Colonic mucosa (tissue), 4 donors: ENCODE measurements around the gene SLC24A3. TPM values are rescaled to one million over a fixed set of nuclear protein-coding genes. Genes with fewer than 3 reads are reported as not detected.

Source experiments
- DNase-seq: peaks from one replicate; pipeline ENCODE4 v3.0.0-alpha.2; 2020
- H3K27ac ChIP-seq: fragments of 200-600 bp; one replicate; pipeline ENCODE4 v1.8.0; 2021
- H3K27me3 ChIP-seq: fragments of 200-600 bp; one replicate; pipeline ENCODE4 v1.8.0; 2021
- H3K36me3 ChIP-seq: fragments of 200-600 bp; one replicate; pipeline ENCODE4 v1.8.0; 2021
- H3K4me1 ChIP-seq: fragments of 200-600 bp; one replicate; pipeline ENCODE4 v1.8.0; 2021; ENCODE audit warnings: mild to moderate bottlenecking
- H3K4me3 ChIP-seq: fragments of 200-600 bp; one replicate; pipeline ENCODE4 v1.8.0; 2021
- H3K9ac ChIP-seq, 2 donors: one replicate each; pipeline ENCODE4 v1.7.0; 2013; ENCODE audit warnings: control low read depth in 2 of 2, low read depth in 2 of 2, low read length in 2 of 2
- H3K9me3 ChIP-seq: fragments of 200-600 bp; one replicate; pipeline ENCODE4 v1.8.0; 2021
- CTCF ChIP-seq: fragments of 200-600 bp; IDR thresholded peaks from one replicate; pipeline ENCODE4 v1.8.0; 2022; ENCODE audit warnings: antibody characterized with exemption, mild to moderate bottlenecking
- intact Hi-C: fragments of 100-400 bp; cut with DNase I; formaldehyde crosslinking; loops from one replicate; pipeline ENCODE4 v1.14.1; 2022
- total RNA-seq, 2 donors: library from RNA; stranded (reverse); fragmentation: NEBNext Ultra II Directional in 1 of 2; extraction: Animal tissue kit (Norgen Biotek cat#: 25700) in 1 of 2; gene quantifications; one replicate each; pipeline ENCODE4 v1.2.1, GENCODE V29; 2021
- donor health status: healthy.
- donor health status: DM: no; HTN: no; CAD: no.
- donor health status: DM: no; HTN: no; CAD: no.

The SLC24A3 gene
- total RNA-seq, 2 donors from 2014 or later = 3.6 to 6.6 TPM

GRCh38 chr20:19322061-19322985 is 109.9 kb downstream of the SLC24A3 start:
- intact Hi-C loops = no loop called here
- TF ChIP-seq CTCF = no peak
- no peak for DNase-seq
- Histone ChIP-seq H3K9ac (no peak overlapping the region), H3K9me3 (no peaks in the 10 kb centered on the region), H3K4me3 (no peak overlapping the region), H3K27me3 (no peaks in the 10 kb centered on the region), H3K36me3 (no peaks in the 10 kb centered on the region), H3K27ac (no peak overlapping the region), H3K4me1 (no peaks in the 10 kb centered on the region)

- no peaks in the 10 kb centered on the region for H3K27me3 ChIP-seq
- H3K36me3 ChIP-seq = no peaks in the 10 kb centered on the region
- no peak overlapping the region for H3K9ac ChIP-seq
- no peaks in the 10 kb centered on the region for H3K9me3 ChIP-seq
- no peak overlapping the region for H3K27ac ChIP-seq
- no peaks in the 10 kb centered on the region for H3K4me1 ChIP-seq
- intact Hi-C loops = no loop called here
- no peak overlapping the region for H3K4me3 ChIP-seq
- TF ChIP-seq CTCF = no peak
- no peak for DNase-seq
These were observed 115.0 kb downstream of the SLC24A3 start for GRCh38 chr20:19327401-19327800.

- Histone ChIP-seq H3K9ac (no peak overlapping the region), H3K27ac (no peak overlapping the region), H3K9me3 (no peaks in the 10 kb centered on the region), H3K36me3 (no peaks in the 10 kb centered on the region), H3K4me1 (no peaks in the 10 kb centered on the region), H3K4me3 (no peak overlapping the region), H3K27me3 (no peaks in the 10 kb centered on the region)
- TF ChIP-seq CTCF = no peak
- DNase-seq = no peak
- intact Hi-C loops = no loop called here
These were observed 116.2 kb downstream of the SLC24A3 start for GRCh38 chr20:19328676-19329075.

- H3K9ac ChIP-seq = no peak overlapping the region
- no peaks in the 10 kb centered on the region for H3K4me1 ChIP-seq
- intact Hi-C loops = no loop called here
- H3K27ac ChIP-seq = no peak overlapping the region
- no peaks in the 10 kb centered on the region for H3K9me3 ChIP-seq
- no peaks in the 10 kb centered on the region for H3K27me3 ChIP-seq
- no peaks in the 10 kb centered on the region for H3K36me3 ChIP-seq
- no peak for DNase-seq
- no peak for TF ChIP-seq CTCF
- H3K4me3 ChIP-seq = no peak overlapping the region
These were observed 117.6 kb downstream of the SLC24A3 start for GRCh38 chr20:19330038-19330437.

GRCh38 chr20:19330731-19331130 is 118.3 kb downstream of the SLC24A3 start:
- Histone ChIP-seq H3K9ac (no peak overlapping the region), H3K4me1 (no peaks in the 10 kb centered on the region), H3K27me3 (no peaks in the 10 kb centered on the region), H3K9me3 (no peaks in the 10 kb centered on the region), H3K4me3 (no peak overlapping the region), H3K27ac (no peak overlapping the region), H3K36me3 (no peaks in the 10 kb centered on the region)
- intact Hi-C loops = no loop called here
- no peak for TF ChIP-seq CTCF
- no peak for DNase-seq
